HG03565 (cell line): ENCODE measurements around the gene SETBP1.
A peak's percentile ranks its signal among the peaks of the same experiment; 100 is the strongest.
"Not testable (repeated sequence)": the region's sequence is repeated elsewhere in the genome, so short reads cannot be mapped to it uniquely, and the experiment has no call there.

Experiments used
- ATAC-seq: cut with Tn5 transposase; IDR thresholded peaks from one replicate; pipeline ENCODE4 v1.9.1; 2021; ENCODE audit warnings: mild to moderate bottlenecking, moderate library complexity; ENCODE audit not compliant: unreplicated experiment

SETBP1 gene

GRCh38 chr18:44788334-44788733, 107.6 kb downstream of the SETBP1 start:
- ATAC-seq = no peak

DNA sequence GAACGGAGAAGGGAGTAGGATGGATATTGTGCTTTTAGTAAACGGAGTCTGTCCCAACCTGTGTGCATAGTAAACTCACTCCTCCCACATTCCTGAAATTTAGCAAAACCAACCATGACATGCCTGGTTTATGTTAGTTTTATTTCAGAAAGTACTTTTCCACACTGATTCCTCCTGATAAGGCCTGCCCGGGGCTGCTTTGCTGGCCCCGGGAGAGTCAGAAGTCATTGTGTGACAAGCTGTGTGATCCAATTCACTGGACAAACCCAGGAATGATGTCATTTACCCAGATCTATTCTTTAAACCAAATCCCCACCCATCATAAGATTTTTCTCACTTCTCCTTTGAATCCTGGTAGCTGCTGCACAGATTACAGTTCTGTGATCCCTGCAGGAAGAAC, 109.0 kb downstream of the SETBP1 start:
- ATAC-seq = no peak

DNA sequence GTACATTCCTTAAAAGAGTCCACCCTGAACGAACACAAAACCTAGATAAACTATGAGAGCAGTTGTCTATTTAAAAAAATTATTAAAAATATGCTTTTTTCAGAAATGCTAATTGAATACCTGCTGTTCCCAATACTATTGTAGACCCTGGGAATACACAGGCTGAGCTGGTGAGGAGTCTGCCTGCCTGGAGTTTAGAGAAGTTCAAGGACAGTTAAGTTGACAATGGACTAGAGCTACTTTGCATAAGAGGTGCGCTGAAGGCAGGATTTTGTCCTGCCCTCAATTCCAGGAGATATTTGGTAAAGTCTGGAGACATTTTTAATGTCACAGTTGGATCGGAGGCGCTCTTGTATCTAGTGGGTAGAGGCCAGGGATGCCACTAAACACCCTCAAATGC, 110.2 kb downstream of the SETBP1 start:
- no peak for ATAC-seq

DNA sequence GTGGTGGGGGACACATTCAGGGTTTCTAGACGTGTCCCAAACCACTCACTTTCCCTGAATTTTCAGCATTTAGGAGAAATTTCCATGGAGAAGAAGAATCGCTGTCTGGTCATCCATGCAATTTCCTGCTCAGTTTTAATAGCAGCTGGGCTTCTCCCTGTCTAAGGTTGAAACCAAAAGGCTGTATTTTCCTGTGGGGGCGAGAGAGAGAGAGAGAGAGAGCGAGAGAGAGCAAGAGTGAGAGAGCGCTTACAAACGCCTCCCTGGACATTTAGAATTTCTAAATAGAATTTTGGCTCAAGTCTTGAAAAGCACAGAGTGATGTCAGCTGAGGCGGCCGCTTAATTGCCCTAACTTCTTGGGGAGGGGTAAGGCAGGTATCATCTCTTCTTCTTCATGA, 110.8 kb downstream of the SETBP1 start:
- ATAC-seq = no peak

DNA sequence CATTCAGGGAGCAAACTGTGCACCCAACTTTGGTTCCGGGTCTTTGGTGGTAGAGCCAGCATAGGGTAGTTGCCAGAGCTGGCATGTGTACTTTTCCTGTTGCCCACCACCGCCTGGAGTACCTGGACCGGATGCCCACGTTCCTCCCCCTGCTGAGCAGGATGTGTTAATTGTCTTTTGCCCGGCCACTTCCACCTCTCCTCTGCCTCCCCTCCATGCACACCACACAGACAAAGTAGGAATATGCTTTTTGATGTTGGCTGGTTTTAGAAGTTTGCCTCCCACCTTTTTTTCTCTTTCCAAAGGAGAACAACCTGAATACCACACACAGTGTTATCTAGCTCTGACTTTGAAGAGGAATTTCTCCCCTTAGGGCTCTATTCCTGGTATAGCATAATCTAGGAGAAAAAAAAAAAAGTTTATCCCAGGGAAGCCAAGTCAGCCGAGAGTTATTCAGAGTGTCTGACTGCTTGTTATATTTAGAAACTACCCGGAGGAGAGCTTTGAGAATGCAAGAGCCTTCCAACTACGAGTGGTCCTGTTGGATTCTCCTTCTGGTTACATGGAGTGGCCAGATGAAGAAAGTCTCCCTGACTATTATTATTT, 111.9 kb downstream of the SETBP1 start:
- no peak for ATAC-seq

DNA sequence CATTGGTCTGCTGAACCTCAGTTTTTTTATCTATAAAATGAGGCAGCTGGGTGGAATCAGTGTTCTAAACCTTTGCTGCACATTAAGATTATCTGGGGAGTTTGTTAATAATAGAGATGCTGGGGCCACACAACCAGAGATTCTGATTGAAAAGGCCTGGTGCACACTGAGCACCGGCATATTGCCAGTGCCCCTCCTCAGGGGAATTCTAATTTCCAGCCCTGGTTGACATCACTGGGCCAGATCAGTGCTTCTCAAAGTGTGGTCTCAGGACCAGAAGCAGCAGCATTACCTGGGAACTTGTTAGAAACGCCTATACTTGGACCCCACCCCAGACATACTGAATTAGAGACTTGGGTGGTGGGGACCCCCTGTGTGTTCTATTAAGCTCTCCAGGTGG, 112.5 kb downstream of the SETBP1 start:
- ATAC-seq = no peak

- no peak for ATAC-seq
Measured at GRCh38 chr18:44793685-44794084, 113.0 kb downstream of the SETBP1 start.

DNA sequence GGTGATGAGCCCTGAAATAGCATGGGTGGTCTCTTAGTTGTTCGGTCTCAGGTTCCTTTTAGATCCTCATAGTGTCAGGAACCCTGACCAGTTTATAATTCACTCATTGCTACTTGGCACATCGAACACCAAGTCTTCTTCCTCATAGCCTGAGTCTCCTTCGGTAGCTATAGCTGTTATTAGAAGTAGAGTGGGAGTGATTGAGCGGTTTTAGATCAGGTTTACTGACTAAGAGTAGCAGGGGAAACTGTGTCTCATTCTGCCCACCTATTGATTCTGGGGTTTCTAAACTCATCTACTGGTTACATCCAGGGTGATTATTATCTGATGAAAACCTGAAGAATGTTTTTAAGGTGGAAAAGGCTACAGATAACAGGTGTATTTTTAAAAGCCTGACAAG, 114.6 kb downstream of the SETBP1 start:
- ATAC-seq = no peak

DNA sequence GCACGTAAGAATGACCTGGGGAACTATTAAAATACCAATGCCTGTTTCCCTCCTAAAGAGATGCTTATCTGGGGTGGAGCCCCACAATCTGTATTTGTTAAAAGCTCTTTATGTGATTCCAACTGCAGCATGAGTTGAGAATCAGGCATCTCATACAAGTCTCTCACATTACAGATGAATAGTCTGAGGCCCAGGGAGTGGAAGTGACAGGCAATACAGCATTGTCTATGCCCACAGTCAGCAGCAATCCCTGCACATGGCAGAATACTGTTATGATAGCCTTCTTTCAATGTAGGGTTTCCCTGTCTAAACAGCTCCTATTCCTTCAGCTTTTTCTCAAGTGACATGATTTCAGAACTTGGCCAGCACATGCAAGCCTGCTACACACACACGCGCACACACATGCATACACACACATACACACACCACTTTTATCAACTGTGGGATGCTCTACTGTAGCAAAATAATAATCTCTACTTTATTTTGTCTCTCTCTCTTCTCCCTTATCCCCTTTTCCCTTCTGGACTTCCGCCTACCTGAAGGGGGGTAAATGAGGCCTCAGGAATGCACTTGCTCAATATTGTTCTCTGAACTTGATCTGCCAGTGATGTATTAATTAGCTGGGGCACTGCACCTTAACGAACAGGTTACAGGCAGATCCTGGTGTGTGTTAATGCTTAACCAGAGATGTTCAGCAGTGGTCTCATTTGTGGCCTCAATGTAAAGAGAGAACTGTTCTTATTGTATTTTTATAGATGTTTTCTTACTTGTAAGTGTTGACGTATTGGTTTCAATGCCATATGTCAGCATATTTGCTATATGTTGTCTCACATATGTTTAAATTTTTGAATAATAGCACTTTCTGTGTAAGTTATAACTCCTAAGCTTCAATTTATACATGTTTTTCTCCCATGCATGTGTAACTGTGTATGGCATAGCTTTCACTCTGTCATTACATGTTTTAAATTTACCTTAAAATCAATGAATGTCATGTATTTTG, 116.0 kb downstream of the SETBP1 start:
- ATAC-seq = no peak

GRCh38 chr18:44798433-44799048, 117.9 kb downstream of the SETBP1 start:
- no peak for ATAC-seq

GRCh38 chr18:44799382-44799906, 118.8 kb downstream of the SETBP1 start:
- ATAC-seq = no peak

- peak; percentile 41 for ATAC-seq
Measured at GRCh38 chr18:44799907-44800421, 119.3 kb downstream of the SETBP1 start.

DNA sequence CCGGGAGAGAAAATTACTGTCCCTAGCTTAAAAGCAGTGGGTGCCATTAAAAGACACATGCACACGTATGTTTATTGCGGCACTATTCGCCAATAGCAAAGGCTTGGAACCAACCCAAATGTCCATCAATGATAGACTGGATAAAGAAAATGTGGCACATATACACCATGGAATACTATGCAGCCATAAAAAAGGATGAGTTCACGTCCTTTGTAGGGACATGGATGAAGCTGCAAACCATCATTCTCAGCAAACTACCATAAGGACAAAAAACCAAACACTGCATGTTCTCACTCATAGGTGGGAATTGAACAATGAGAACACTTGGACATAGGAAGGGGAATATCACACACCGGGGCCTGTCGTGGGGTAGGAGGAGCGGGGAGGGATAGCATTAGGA, 120.1 kb downstream of the SETBP1 start:
- ATAC-seq = not testable (repeated sequence)

- no peak for ATAC-seq
Measured at GRCh38 chr18:44801781-44802180, 121.1 kb downstream of the SETBP1 start.

GRCh38 chr18:44802508-44802907, 121.8 kb downstream of the SETBP1 start:
- ATAC-seq = peak; percentile 2

DNA sequence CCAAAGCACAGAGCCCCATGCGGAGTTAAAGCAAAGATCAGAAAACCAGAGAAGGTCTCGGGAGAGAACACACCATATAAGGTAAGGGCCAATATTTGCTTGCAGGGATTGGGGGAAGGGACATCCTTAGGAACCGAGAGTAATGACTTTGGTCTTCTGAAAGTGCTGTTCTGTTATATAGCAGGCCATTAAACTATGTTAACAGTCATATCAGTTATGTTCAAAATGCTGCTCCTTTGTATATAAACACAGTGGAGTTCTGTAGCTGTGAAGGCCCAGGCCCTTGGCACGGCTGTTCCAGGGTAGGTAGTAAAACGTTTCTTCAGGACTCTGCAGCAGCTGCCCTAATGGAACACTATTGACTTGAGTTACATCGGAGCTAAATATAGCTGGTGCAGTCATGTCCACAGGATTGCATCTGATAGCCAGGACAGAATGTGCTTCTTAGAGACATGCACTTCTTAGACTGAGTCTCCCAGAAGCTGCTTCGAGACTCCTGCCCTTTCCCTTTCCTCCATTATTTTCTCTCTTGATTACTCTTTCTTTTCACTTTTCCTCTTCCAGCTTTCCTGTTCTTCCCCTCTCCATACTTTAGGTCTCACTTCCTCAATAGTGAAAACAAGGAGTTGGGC, 122.4 kb downstream of the SETBP1 start:
- ATAC-seq = peak; percentile 31

- no peak for ATAC-seq
Measured at GRCh38 chr18:44804033-44804432, 123.3 kb downstream of the SETBP1 start.

GRCh38 chr18:44805176-44805575, 124.5 kb downstream of the SETBP1 start:
- no peak for ATAC-seq

- no peak for ATAC-seq
Measured at GRCh38 chr18:44805643-44806042, 125.0 kb downstream of the SETBP1 start.

GRCh38 chr18:44807766-44808165, 127.1 kb downstream of the SETBP1 start:
- no peak for ATAC-seq
